Heart left ventricle (tissue), 13 donors: ENCODE measurements around the gene RNF6.

ENCODE experiments used
- POLR2A ChIP-seq, 2 donors: fragments of 450-650 bp; IDR thresholded peaks; one replicate each; pipeline ENCODE4 v1.6.1; 2017; ENCODE audit warnings: antibody characterized with exemption in 2 of 2, mild to moderate bottlenecking in 2 of 2, moderate library complexity in 2 of 2
- TF ChIP-seq, protein P1 (sequence below), 12 donors: fragments of 200-600 bp; sonication (generic) in 4 of 12; IDR thresholded peaks; one replicate each; pipeline versions ENCODE4 v1.5.0 to v1.8.0; 2018 to 2022; ENCODE audit warnings: antibody characterized with exemption in 12 of 12, mild to moderate bottlenecking in 5 of 12
- donor health status: ischemic (EF 13 %, LVEDD 7.1; RV severe dilation, severe dysfunction).
- donor health status: DM: no; HTN: yes; CAD: no.
- donor health status: DM: no; HTN: no; CAD: no.
- donor health status: ischemic (EF 25% LVEDD 6.9; RV normal size, moderate dysfunction).
- donor health status: ischemic (EF 25% LVEDD 5.7; RV mildly dilated, moderate dysfunction).
- donor health status: ischemic (EF 35%, LVEDD 5.7; RV mildly dilated, moderate dysfunction).
- donor health status: nonischemic (EF 11% LVEDD 7.7; RV severe dilation, severe dysfunction).
- donor health status: DM: yes; HTN: yes; CAD: no.
- donor health status: PGD.
- donor health status: ischemic (EF 29% LVEDD 5.4; RV normal size, mild dysfunction).
- donor health status: nonischemic (EF 23%, LVEDD 6.1; RV moderate dilation, normal function).

GRCh38 chr13:26236296-26236695 is 14.2 kb upstream of the RNF6 start:
- TF ChIP-seq POLR2A (IDR thresholded peaks at IDR 0.05) = no peak
- TF ChIP-seq, protein P1, sequence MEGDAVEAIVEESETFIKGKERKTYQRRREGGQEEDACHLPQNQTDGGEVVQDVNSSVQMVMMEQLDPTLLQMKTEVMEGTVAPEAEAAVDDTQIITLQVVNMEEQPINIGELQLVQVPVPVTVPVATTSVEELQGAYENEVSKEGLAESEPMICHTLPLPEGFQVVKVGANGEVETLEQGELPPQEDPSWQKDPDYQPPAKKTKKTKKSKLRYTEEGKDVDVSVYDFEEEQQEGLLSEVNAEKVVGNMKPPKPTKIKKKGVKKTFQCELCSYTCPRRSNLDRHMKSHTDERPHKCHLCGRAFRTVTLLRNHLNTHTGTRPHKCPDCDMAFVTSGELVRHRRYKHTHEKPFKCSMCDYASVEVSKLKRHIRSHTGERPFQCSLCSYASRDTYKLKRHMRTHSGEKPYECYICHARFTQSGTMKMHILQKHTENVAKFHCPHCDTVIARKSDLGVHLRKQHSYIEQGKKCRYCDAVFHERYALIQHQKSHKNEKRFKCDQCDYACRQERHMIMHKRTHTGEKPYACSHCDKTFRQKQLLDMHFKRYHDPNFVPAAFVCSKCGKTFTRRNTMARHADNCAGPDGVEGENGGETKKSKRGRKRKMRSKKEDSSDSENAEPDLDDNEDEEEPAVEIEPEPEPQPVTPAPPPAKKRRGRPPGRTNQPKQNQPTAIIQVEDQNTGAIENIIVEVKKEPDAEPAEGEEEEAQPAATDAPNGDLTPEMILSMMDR (IDR thresholded peaks at IDR 0.05) = no peak
